ENCODE measurements around the gene MAPKAPK3.

- TF ChIP-seq POLR2A (IDR thresholded peaks at IDR 0.05): no peak
- TF ChIP-seq CTCF (IDR thresholded peaks at IDR 0.05 in 8 of 11, conservative IDR thresholded peaks at IDR 0.05 in 3 of 11): no peak
Measured at GRCh38 chr3:50594253-50594785, 22.6 kb upstream of the MAPKAPK3 start.

Data from spleen (tissue), 7 donors.